Posterior vena cava (tissue), 2 donors: ENCODE data around the gene NKAIN4. TPM values are rescaled to one million over a fixed set of nuclear protein-coding genes. Genes with fewer than 3 reads are reported as not detected.

Source experiments
- DNase-seq: peaks from one replicate; pipeline ENCODE4 v3.0.0-alpha.2; 2020; ENCODE audit warnings: low spot score
- intact Hi-C, 2 donors: fragments of 100-400 bp; cut with DNase I; formaldehyde crosslinking; loops; one replicate each; pipeline versions ENCODE4 v1.14.1 to v1.14.2; 2022 to 2023
- total RNA-seq, 2 donors: library from RNA; stranded (reverse); fragmentation: NEBNext Ultra II Directional; extraction: Animal tissue kit (Norgen Biotek cat#: 25700); gene quantifications; one replicate each; pipeline ENCODE4 v1.2.1, GENCODE V29; 2021
- donor health status: DM: yes; HTN: yes; CAD: no.
- donor health status: DM: yes; HTN: yes; CAD: no.

NKAIN4 gene
- total RNA-seq, 2 donors from 2014 or later: not detected

- no peak for DNase-seq
- intact Hi-C loops: no loop called here
Observed at GRCh38 chr20:63277466-63278272, 23.4 kb upstream of the NKAIN4 start.

GRCh38 chr20:63276956-63277355 lies 22.7 kb upstream of the NKAIN4 start:
- no peak for DNase-seq
- intact Hi-C loops: no loop called here

- DNase-seq: no peak
- intact Hi-C loops: no loop called here
Observed at GRCh38 chr20:63275825-63276224, 21.6 kb upstream of the NKAIN4 start.

GRCh38 chr20:63274381-63275228 lies 20.3 kb upstream of the NKAIN4 start:
- intact Hi-C loops: no loop called here
- DNase-seq: no peak

GRCh38 chr20:63273635-63274380 lies 19.5 kb upstream of the NKAIN4 start:
- no peak for DNase-seq
- intact Hi-C loops: no loop called here

- no peak for DNase-seq
- intact Hi-C loops: no loop called here
Observed at GRCh38 chr20:63273059-63273579, 18.9 kb upstream of the NKAIN4 start.

GRCh38 chr20:63272105-63273058 lies 18.1 kb upstream of the NKAIN4 start, which contains the start of gene ARFGAP1:
Gene ARFGAP1 (plus strand): TSS chr20:63272813. CDS start chr20:63275581, 2,768 bp downstream.
- intact Hi-C loops: no loop called here
- peak; percentile 97 for DNase-seq

GRCh38 chr20:63270606-63271325 lies 16.5 kb upstream of the NKAIN4 start:
- DNase-seq: no peak
- intact Hi-C loops: no loop called here

GRCh38 chr20:63269724-63270123 lies 15.5 kb upstream of the NKAIN4 start:
- DNase-seq: no peak
- intact Hi-C loops: no loop called here

GRCh38 chr20:63268671-63269439 lies 14.6 kb upstream of the NKAIN4 start:
- intact Hi-C loops: no loop called here

GRCh38 chr20:63268256-63268655 lies 14.0 kb upstream of the NKAIN4 start:
- intact Hi-C loops: no loop called here
- no peak for DNase-seq

More at GRCh38 chr20:63268671-63269439, 14.6 kb upstream of the NKAIN4 start:
- DNase-seq: no peak

- intact Hi-C loops: no loop called here
- DNase-seq: no peak
Observed at GRCh38 chr20:63267691-63268090, 13.4 kb upstream of the NKAIN4 start.

GRCh38 chr20:63265891-63266515 lies 11.7 kb upstream of the NKAIN4 start:
- intact Hi-C loops: no loop called here
- no peak for DNase-seq

GRCh38 chr20:63264519-63264918 lies 10.3 kb upstream of the NKAIN4 start:
- no peak for DNase-seq
- intact Hi-C loops: no loop called here

- no peak for DNase-seq
- intact Hi-C loops: no loop called here
Observed at GRCh38 chr20:63264000-63264399, 9.7 kb upstream of the NKAIN4 start.

- intact Hi-C loops: no loop called here
- no peak for DNase-seq
Observed at GRCh38 chr20:63262836-63263235, 8.6 kb upstream of the NKAIN4 start.
